Sigmoid colon (tissue), 4 donors: Measurements from ENCODE around the gene SYTL2.

Experiments
- EP300 ChIP-seq, 4 donors: sonication (generic); formaldehyde crosslinking; IDR thresholded peaks; one replicate each; pipeline ENCODE4 v1.6.1; 2017; ENCODE audit warnings: antibody characterized with exemption in 4 of 4
- TF ChIP-seq, protein P1 (sequence below), 4 experiments: fragments of 450-650 bp in 3 of 4; fragments of 200-600 bp in 1 of 4; IDR thresholded peaks; one replicate each; pipeline ENCODE4 v1.5.1; 2016 to 2019; ENCODE audit warnings: antibody characterized with exemption in 4 of 4, mild to moderate bottlenecking in 3 of 4, moderate library complexity in 2 of 4

DNA sequence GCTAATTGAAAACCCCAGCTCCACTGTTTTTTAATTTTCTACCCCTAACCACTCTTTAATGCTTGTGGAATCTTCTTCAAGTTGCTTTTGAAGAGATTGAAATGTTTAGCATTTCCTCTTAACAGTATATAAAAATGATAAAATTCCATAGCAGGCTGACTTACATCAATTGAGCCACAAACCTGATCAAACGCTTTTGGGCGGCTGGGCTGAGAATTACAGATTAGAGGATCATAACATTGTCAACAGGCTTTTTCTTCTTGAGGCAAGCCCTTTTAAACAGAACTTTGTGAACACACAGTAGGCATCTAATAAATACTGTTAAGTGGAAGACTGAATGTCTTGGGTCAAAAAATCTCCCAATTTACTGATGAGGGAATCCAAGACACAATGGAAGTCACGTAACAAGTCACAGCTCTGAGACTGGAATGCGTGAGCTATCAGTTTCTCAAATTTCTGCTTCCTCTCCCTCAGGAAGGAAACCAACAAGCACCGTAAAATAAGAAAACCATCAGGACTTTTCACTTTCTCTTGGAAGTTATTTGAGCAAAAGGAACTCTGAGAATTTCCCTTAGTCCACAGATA is 75.0 kb downstream of the SYTL2 start:
- no peak for TF ChIP-seq EP300 (IDR thresholded peaks at IDR 0.05)
- TF ChIP-seq, protein P1, sequence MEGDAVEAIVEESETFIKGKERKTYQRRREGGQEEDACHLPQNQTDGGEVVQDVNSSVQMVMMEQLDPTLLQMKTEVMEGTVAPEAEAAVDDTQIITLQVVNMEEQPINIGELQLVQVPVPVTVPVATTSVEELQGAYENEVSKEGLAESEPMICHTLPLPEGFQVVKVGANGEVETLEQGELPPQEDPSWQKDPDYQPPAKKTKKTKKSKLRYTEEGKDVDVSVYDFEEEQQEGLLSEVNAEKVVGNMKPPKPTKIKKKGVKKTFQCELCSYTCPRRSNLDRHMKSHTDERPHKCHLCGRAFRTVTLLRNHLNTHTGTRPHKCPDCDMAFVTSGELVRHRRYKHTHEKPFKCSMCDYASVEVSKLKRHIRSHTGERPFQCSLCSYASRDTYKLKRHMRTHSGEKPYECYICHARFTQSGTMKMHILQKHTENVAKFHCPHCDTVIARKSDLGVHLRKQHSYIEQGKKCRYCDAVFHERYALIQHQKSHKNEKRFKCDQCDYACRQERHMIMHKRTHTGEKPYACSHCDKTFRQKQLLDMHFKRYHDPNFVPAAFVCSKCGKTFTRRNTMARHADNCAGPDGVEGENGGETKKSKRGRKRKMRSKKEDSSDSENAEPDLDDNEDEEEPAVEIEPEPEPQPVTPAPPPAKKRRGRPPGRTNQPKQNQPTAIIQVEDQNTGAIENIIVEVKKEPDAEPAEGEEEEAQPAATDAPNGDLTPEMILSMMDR (IDR thresholded peaks at IDR 0.05) = no peak
